ENCODE data around the gene ALG14. TPM values are rescaled to one million over a fixed set of nuclear protein-coding genes. Genes with fewer than 3 reads are reported as not detected.

Gene ALG14
- total and polyA plus RNA-seq, 2 of the 4 experiments (the other 2 are of a cell fraction), result 1.7 to 2.0 TPM

- 100% methylated on average over 3 of the region's 7 CpGs; no CpG with 5 or more reads in 1 of the 2 experiments for WGBS, 2 experiments (ENCODE audit: extremely low coverage in 2 of 2, insufficient read length in 1 of 2)
- Histone ChIP-seq H2AFZ (replicated peaks; ENCODE audit: low read length, poor library complexity) (no peak overlapping the region), H3K27ac (ENCODE audit: insufficient read depth, low read length) (no peak overlapping the region), H3K36me3 (ENCODE audit: control insufficient read depth, insufficient read depth, low read length) (no peaks in the 10 kb centered on the region), H3K18ac (ENCODE audit: low read depth, low read length) (no peak overlapping the region), H3K4ac (ENCODE audit: low read depth, low read length) (no peak overlapping the region), H2AK9ac (replicated peaks; ENCODE audit: low read depth, low read length, poor library complexity) (no peak overlapping the region), H3K4me2 (ENCODE audit: low read depth, low read length) (no peak overlapping the region), H2BK15ac (ENCODE audit: low read depth, low read length) (no peak overlapping the region), H3K9ac (ENCODE audit: low read depth, low read length) (no peak overlapping the region), H4K5ac (ENCODE audit: low read depth, low read length) (no peak overlapping the region), H3K79me1 (ENCODE audit: low read depth in 1 of 2, low read length in 2 of 2) (no peaks in the 10 kb centered on the region), H3K23ac (ENCODE audit: low read depth, low read length) (no peak overlapping the region), H3K27me3 (ENCODE audit: control insufficient read depth, insufficient read depth, low read length) (no peaks in the 10 kb centered on the region), H3K9me3 (ENCODE audit: control insufficient read depth, insufficient read depth, low read length) (no peaks in the 10 kb centered on the region), H2BK20ac (ENCODE audit: low read depth, low read length) (no peak overlapping the region), H2BK5ac (ENCODE audit: low read depth, low read length, poor library complexity, severe bottlenecking) (no peak overlapping the region), H3K56ac (ENCODE audit: extremely low read depth, insufficient read depth, low read length) (no peak overlapping the region), H4K20me1 (ENCODE audit: insufficient read depth, low read length) (no peaks in the 10 kb centered on the region), H3K4me3 (ENCODE audit: insufficient read depth, low read depth, low read length) (no peak overlapping the region), H4K8ac (ENCODE audit: low read depth in 2 of 2, low read length in 2 of 2) (no peak overlapping the region), H2BK120ac (ENCODE audit: low read depth, low read length) (no peak overlapping the region), H3K4me1 (ENCODE audit: control insufficient read depth, insufficient read depth, low read length) (no peaks in the 10 kb centered on the region), H3K9me1 (ENCODE audit: insufficient read depth, low read length) (no peaks in the 10 kb centered on the region), H4K91ac (ENCODE audit: insufficient read depth, low read depth, low read length) (no peak overlapping the region), H3K14ac (replicated peaks; ENCODE audit: low read depth, low read length) (no peak overlapping the region), H2AK5ac (ENCODE audit: low read depth, low read length) (no peak overlapping the region)
- ChIA-PET CTCF (no interaction called here), POLR2A (ENCODE audit: unreplicated experiment) (no interaction called here)
- DNase-seq (no peak), ATAC-seq (ENCODE audit: low read depth) (no peak)
- intact Hi-C loops (cut with micrococcal nuclease), result no loop called here
- in situ Hi-C loops (cut with MboI; ENCODE audit: low sequenced_read_pairs), result no loop called here
- BruUV-seq (replicated peaks), result no TSS peak
- dilution Hi-C loops (cut with HindIII; ENCODE audit: low sequenced_read_pairs, unreplicated experiment), result no loop called here
- TF ChIP-seq RCOR1 (IDR thresholded peaks at IDR 0.05; ENCODE audit: insufficient replicate concordance, low read length), result no peak
- TF ChIP-seq USF2 (IDR thresholded peaks at IDR 0.05; ENCODE audit: low read depth, low read length), result no peak
- no peak for TF ChIP-seq CTCF (conservative IDR thresholded peaks at IDR 0.05; ENCODE audit: low read depth, low read length)
- TF ChIP-seq MXI1 (IDR thresholded peaks at IDR 0.05; ENCODE audit: borderline replicate concordance, low read depth, low read length), result no peak
- no peak for TF ChIP-seq CEBPB (IDR thresholded peaks at IDR 0.05; ENCODE audit: low read depth, low read length)
- no peak for TF ChIP-seq ELK1 (IDR thresholded peaks at IDR 0.05; ENCODE audit: borderline replicate concordance, low read depth, low read length)
- TF ChIP-seq FOS (IDR thresholded peaks at IDR 0.05; ENCODE audit: low read depth, low read length), result no peak
- TF ChIP-seq MAFK (IDR thresholded peaks at IDR 0.05; ENCODE audit: low read depth, low read length), result no peak
Observed at GRCh38 chr1:94961582-94961981, 111.2 kb downstream of the ALG14 start.
